Measurements from ENCODE around the gene TIMP1.

Gene TIMP1

DNA sequence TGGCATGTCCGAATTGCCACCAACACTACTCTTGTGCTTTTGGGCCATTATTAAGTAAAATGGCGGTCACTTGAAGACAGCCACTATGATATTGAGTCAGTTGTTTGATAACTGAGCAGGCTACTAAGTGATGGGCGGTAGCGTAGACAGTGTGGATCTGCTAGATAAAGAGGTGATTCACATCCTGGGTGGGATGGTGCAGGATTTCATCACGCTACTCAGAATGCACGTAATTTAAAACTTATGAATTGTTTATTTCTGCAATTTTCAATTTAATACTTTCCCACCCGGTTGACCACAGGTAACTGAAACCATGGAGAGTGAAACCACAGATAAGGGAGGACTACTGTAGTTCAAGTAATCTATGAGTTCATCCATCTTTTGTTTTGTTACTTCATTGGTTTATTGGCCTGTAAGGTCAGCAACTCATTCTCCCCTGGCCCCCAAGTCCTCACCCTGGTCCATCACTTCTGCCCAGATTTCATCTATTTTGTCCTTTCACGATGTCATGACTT, 18.4 kb upstream of the TIMP1 start:
- Histone ChIP-seq H3K36me3 (peaks cover 20% of the 10 kb centered on the region), H3K9me3 (no peaks in the 10 kb centered on the region), H3K27me3 (no peaks in the 10 kb centered on the region), H3K4me3 (ENCODE audit: low read depth, low read length) (no peak overlapping the region), H3K4me1 (no peaks in the 10 kb centered on the region)
- TF ChIP-seq, protein P1, sequence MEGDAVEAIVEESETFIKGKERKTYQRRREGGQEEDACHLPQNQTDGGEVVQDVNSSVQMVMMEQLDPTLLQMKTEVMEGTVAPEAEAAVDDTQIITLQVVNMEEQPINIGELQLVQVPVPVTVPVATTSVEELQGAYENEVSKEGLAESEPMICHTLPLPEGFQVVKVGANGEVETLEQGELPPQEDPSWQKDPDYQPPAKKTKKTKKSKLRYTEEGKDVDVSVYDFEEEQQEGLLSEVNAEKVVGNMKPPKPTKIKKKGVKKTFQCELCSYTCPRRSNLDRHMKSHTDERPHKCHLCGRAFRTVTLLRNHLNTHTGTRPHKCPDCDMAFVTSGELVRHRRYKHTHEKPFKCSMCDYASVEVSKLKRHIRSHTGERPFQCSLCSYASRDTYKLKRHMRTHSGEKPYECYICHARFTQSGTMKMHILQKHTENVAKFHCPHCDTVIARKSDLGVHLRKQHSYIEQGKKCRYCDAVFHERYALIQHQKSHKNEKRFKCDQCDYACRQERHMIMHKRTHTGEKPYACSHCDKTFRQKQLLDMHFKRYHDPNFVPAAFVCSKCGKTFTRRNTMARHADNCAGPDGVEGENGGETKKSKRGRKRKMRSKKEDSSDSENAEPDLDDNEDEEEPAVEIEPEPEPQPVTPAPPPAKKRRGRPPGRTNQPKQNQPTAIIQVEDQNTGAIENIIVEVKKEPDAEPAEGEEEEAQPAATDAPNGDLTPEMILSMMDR (IDR thresholded peaks at IDR 0.05; ENCODE audit: low read depth, low read length) = no peak
- DNase-seq = no peak

DNA sequence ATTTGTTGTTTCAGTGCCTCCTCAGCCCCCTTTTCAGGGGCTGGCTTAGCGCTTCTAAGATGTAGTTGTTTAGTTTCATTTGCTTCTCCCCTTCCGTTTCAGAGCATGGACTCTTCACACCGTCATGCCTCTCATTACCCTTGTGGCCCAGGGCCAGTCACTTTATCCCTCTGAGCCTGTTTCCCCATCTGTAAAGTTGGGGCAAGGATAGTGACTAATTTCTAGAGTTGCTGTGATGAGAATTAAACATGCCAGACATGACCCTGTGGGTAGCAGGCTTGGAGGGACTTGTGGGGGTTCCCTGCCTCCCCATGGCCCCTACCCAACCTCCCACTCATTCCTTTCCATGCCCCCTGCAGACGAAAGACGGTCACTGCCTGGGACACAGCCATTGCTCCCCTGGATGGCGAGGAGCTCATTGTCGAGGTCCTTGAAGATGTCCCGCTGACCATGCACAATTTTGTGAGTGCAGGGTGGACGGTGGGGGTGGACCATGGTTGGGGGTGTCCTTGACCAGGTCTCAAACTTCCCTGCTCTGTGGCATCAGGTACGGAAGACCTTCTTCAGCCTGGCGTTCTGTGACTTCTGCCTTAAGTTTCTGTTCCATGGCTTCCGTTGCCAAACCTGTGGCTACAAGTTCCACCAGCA, 17.7 kb upstream of the TIMP1 start:
- H3K9me3 ChIP-seq = no peaks in the 10 kb centered on the region
- no peaks in the 10 kb centered on the region for H3K4me1 ChIP-seq
- TF ChIP-seq, protein P1 (IDR thresholded peaks at IDR 0.05; ENCODE audit: low read depth, low read length) = no peak
- no peak for DNase-seq
- peaks cover 20% of the 10 kb centered on the region for H3K36me3 ChIP-seq
- no peaks in the 10 kb centered on the region for H3K27me3 ChIP-seq
- no peak overlapping the region for H3K4me3 ChIP-seq (ENCODE audit: low read depth, low read length)

DNA sequence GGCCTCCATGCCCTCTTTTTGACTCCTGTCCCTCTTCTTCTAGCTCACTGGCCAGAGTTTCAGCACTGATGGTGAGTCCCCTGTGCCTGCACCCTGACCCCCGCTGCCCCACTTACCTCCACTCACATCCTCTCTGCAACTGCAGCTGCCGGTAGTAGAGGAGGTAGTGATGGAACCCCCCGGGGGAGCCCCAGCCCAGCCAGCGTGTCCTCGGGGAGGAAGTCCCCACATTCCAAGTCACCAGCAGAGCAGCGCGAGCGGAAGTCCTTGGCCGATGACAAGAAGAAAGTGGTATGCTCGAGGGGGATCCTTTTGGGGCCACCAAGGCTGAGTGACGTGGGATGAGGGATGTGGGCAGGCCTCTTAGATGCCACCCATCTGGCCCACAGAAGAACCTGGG, 15.4 kb upstream of the TIMP1 start:
- H3K4me3 ChIP-seq (ENCODE audit: low read depth, low read length) = no peak overlapping the region
- no peaks in the 10 kb centered on the region for H3K9me3 ChIP-seq
- DNase-seq = no peak
- H3K27me3 ChIP-seq = no peaks in the 10 kb centered on the region
- TF ChIP-seq, protein P1 (IDR thresholded peaks at IDR 0.05; ENCODE audit: low read depth, low read length) = no peak
- peaks cover 20% of the 10 kb centered on the region for H3K36me3 ChIP-seq
- no peaks in the 10 kb centered on the region for H3K4me1 ChIP-seq

DNA sequence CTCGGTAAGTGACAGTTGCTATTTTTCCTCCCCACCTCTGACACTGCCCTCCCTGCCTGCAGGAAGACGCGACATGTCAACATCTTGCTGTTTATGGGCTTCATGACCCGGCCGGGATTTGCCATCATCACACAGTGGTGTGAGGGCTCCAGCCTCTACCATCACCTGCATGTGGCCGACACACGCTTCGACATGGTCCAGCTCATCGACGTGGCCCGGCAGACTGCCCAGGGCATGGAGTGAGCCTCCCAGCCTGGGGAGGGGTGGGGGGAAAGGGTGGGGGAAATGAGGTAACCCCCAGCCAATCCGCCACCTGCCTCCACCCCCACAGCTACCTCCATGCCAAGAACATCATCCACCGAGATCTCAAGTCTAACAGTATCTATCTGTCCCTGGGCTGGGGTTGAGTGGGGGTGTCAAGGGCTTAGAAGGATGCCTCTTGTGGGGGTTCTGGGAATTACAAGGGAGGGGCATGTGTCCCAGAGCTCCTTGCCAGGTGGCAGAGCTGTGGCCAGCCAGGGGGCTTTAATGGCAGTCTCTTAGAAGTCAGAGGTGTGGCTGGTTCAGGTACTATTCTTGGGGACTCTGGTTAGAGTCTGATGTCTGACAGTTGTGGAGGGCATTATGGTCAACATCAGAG, 13.5 kb upstream of the TIMP1 start:
- H3K4me1 ChIP-seq = no peaks in the 10 kb centered on the region
- no peaks in the 10 kb centered on the region for H3K9me3 ChIP-seq
- H3K4me3 ChIP-seq (ENCODE audit: low read depth, low read length) = no peak overlapping the region
- no peaks in the 10 kb centered on the region for H3K27me3 ChIP-seq
- DNase-seq = peak; percentile 37
- TF ChIP-seq, protein P1 (IDR thresholded peaks at IDR 0.05; ENCODE audit: low read depth, low read length) = peak; percentile 42
- peaks cover 12% of the 10 kb centered on the region for H3K36me3 ChIP-seq

DNA sequence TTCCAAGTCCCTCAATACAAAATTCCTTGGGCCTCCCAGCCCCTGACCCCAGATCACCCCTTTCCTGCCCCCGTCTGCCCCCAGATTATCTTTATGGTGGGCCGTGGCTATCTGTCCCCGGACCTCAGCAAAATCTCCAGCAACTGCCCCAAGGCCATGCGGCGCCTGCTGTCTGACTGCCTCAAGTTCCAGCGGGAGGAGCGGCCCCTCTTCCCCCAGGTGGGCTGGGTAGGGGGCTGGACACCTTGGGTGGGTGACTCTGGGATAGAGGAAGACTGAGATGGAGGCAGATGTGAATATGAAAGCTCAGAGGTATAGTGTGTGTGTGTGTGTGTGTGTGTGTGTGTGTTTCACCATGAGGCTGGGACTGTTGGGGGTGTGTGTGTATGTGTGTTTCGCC, 11.4 kb upstream of the TIMP1 start:
- Histone ChIP-seq H3K4me1 (no peaks in the 10 kb centered on the region), H3K27me3 (no peaks in the 10 kb centered on the region), H3K9me3 (no peaks in the 10 kb centered on the region), H3K4me3 (ENCODE audit: low read depth, low read length) (no peak overlapping the region), H3K36me3 (peaks cover 5% of the 10 kb centered on the region)
- DNase-seq = no peak
- TF ChIP-seq, protein P1 (IDR thresholded peaks at IDR 0.05; ENCODE audit: low read depth, low read length) = no peak

DNA sequence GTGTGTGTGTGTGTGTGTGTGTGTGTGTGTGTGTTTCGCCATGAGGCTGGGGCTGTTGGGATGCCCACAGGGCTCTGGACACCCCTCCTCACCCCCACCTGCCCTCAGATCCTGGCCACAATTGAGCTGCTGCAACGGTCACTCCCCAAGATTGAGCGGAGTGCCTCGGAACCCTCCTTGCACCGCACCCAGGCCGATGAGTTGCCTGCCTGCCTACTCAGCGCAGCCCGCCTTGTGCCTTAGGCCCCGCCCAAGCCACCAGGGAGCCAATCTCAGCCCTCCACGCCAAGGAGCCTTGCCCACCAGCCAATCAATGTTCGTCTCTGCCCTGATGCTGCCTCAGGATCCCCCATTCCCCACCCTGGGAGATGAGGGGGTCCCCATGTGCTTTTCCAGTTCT, 11.0 kb upstream of the TIMP1 start:
- Histone ChIP-seq H3K9me3 (no peaks in the 10 kb centered on the region), H3K27me3 (no peaks in the 10 kb centered on the region), H3K4me3 (ENCODE audit: low read depth, low read length) (no peak overlapping the region), H3K36me3 (peaks cover 5% of the 10 kb centered on the region), H3K4me1 (no peaks in the 10 kb centered on the region)
- TF ChIP-seq, protein P1 (IDR thresholded peaks at IDR 0.05; ENCODE audit: low read depth, low read length) = no peak
- DNase-seq = no peak

Measured in BE2C (cell line).